ENCODE measurements around the gene KCNJ6. TPM values are rescaled to one million over a fixed set of nuclear protein-coding genes. Genes with fewer than 3 reads are reported as not detected.

KCNJ6 gene
- total RNA-seq, 1 experiment from 2014 or later = 0.05 TPM

DNA sequence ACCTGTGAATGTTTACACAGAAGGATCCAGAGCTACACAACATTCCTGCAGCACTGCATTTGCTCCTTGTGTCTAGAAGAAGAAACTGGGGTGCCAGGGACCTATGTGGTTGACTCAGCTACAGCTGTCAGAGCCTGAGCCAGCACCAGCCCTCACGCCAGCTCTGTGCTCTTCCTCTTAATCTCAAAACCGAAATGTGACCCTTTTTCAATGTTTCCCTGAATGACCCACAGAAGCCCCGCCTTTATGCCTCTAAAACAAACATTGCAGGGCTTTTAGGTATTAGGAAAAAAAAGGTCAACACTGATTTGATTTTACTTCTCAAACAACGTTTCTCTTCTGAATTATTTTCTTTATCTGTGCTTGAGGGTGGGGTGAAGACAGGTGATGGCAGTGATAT lies 289.2 kb downstream of the KCNJ6 start:
- intact Hi-C loops (cut with micrococcal nuclease; ENCODE audit: unreplicated experiment) = no loop called here
- Mint-ChIP-seq H3K9me3 (ENCODE audit: low read depth, unreplicated experiment) (peaks cover 3% of the 10 kb centered on the region), H3K27ac (ENCODE audit: unreplicated experiment) (peak overlapping the region; percentile 77), H3K27me3 (ENCODE audit: unreplicated experiment) (no peaks in the 10 kb centered on the region), H3K36me3 (ENCODE audit: insufficient read depth, unreplicated experiment) (no peaks in the 10 kb centered on the region), H3K4me1 (ENCODE audit: low read depth, unreplicated experiment) (peaks cover 24% of the 10 kb centered on the region), H3K4me3 (ENCODE audit: low read depth, unreplicated experiment) (no peak overlapping the region)
- DNase-seq = peak; percentile 8
- no TSS peak for BruUV-seq (replicated peaks)
- TF ChIP-seq, protein P1, sequence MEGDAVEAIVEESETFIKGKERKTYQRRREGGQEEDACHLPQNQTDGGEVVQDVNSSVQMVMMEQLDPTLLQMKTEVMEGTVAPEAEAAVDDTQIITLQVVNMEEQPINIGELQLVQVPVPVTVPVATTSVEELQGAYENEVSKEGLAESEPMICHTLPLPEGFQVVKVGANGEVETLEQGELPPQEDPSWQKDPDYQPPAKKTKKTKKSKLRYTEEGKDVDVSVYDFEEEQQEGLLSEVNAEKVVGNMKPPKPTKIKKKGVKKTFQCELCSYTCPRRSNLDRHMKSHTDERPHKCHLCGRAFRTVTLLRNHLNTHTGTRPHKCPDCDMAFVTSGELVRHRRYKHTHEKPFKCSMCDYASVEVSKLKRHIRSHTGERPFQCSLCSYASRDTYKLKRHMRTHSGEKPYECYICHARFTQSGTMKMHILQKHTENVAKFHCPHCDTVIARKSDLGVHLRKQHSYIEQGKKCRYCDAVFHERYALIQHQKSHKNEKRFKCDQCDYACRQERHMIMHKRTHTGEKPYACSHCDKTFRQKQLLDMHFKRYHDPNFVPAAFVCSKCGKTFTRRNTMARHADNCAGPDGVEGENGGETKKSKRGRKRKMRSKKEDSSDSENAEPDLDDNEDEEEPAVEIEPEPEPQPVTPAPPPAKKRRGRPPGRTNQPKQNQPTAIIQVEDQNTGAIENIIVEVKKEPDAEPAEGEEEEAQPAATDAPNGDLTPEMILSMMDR (IDR thresholded peaks at IDR 0.05; ENCODE audit: unreplicated experiment) = no peak
- CTCF ChIA-PET = interaction anchor here (2.1 kb wide), 1 partner anchor 63 kb away, joined by 5 read pairs; no protein-coding TSS in a partner anchor

DNA sequence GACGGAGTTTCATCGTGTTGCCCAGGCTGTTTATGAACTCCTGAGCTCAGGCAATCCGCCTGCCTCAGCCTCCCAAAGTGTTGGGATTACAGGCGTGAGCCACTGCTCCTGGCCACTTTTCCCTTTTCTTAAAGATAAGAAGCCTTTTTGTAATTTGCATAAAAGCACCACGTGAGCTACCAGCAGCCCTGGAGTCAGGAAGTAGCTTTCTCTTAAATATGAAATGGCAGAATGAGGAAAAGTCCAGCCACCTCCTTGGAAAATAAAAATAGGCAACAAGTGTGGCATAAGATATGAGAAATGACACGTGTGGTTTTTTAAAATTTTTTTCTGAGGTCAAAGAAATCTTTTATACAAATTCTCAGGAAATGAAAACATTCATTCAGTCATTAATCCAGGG lies 289.9 kb downstream of the KCNJ6 start:
- TF ChIP-seq, protein P1 (IDR thresholded peaks at IDR 0.05; ENCODE audit: unreplicated experiment) = no peak
- H3K9me3 Mint-ChIP-seq (ENCODE audit: low read depth, unreplicated experiment) = peaks cover 5% of the 10 kb centered on the region
- BruUV-seq (replicated peaks) = no TSS peak
- no peak overlapping the region for H3K27ac Mint-ChIP-seq (ENCODE audit: unreplicated experiment)
- no peak for DNase-seq
- no peak overlapping the region for H3K4me3 Mint-ChIP-seq (ENCODE audit: low read depth, unreplicated experiment)
- no peaks in the 10 kb centered on the region for H3K27me3 Mint-ChIP-seq (ENCODE audit: unreplicated experiment)
- H3K36me3 Mint-ChIP-seq (ENCODE audit: insufficient read depth, unreplicated experiment) = no peaks in the 10 kb centered on the region
- H3K4me1 Mint-ChIP-seq (ENCODE audit: low read depth, unreplicated experiment) = peaks cover 17% of the 10 kb centered on the region
- intact Hi-C loops (cut with micrococcal nuclease; ENCODE audit: unreplicated experiment) = no loop called here
- CTCF ChIA-PET = interaction anchor here (0.7 to 2.1 kb wide), 2 partner anchors 39 to 62 kb away, joined by 3 to 5 read pairs; no protein-coding TSS in a partner anchor

DNA sequence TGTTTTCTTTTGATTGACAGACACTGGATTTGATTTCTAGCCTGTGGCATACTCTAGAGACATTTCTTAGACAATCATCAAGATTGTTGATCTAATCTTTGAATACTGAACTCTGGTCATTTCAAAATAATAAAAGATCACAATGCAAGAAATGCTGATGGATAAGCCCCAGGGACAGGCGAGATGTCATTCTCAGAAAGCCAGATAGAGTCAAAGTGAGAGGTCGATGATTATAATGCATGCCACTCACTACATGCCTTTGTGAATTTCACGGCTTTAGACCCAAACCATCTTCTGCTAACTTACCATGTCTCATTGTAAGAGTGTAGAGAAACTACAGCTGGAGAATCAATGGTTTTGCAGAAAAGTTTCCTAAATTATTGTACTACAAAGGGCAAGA lies 292.6 kb downstream of the KCNJ6 start:
- Mint-ChIP-seq H3K27ac (ENCODE audit: unreplicated experiment) (no peak overlapping the region), H3K4me3 (ENCODE audit: low read depth, unreplicated experiment) (no peak overlapping the region), H3K36me3 (ENCODE audit: insufficient read depth, unreplicated experiment) (no peaks in the 10 kb centered on the region), H3K27me3 (ENCODE audit: unreplicated experiment) (no peaks in the 10 kb centered on the region), H3K9me3 (ENCODE audit: low read depth, unreplicated experiment) (peaks cover 5% of the 10 kb centered on the region), H3K4me1 (ENCODE audit: low read depth, unreplicated experiment) (peaks cover 9% of the 10 kb centered on the region)
- no peak for DNase-seq
- TF ChIP-seq, protein P1 (IDR thresholded peaks at IDR 0.05; ENCODE audit: unreplicated experiment) = no peak
- intact Hi-C loops (cut with micrococcal nuclease; ENCODE audit: unreplicated experiment) = no loop called here
- no TSS peak for BruUV-seq (replicated peaks)
- CTCF ChIA-PET = interaction anchor here (0.6 kb wide), 1 partner anchor 432 kb away, joined by 3 read pairs; no protein-coding TSS in a partner anchor

DNA sequence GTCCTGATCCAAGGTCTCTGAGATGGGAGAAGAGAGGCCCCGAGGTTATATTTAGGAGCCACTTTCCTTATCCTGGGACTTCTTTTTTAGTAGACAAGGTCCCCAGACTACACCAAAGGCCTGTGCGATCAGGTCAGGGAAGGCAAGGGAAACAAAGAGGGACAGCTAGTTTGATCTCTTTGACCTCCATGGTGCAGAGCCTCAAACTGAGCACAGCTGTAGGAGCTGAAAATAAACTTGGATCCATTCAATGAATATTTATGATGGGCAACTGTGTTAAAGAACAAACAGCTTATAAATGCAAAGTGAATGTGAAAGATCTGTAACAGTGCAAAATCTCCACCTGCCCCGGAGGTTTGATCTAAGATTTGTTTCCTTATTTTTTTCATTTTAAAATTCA lies 293.1 kb downstream of the KCNJ6 start:
- BruUV-seq (replicated peaks) = no TSS peak
- Mint-ChIP-seq H3K4me1 (ENCODE audit: low read depth, unreplicated experiment) (peaks cover 9% of the 10 kb centered on the region), H3K9me3 (ENCODE audit: low read depth, unreplicated experiment) (peaks cover 2% of the 10 kb centered on the region), H3K36me3 (ENCODE audit: insufficient read depth, unreplicated experiment) (no peaks in the 10 kb centered on the region), H3K27me3 (ENCODE audit: unreplicated experiment) (no peaks in the 10 kb centered on the region), H3K4me3 (ENCODE audit: low read depth, unreplicated experiment) (no peak overlapping the region), H3K27ac (ENCODE audit: unreplicated experiment) (no peak overlapping the region)
- DNase-seq = no peak
- intact Hi-C loops (cut with micrococcal nuclease; ENCODE audit: unreplicated experiment) = no loop called here
- TF ChIP-seq, protein P1 (IDR thresholded peaks at IDR 0.05; ENCODE audit: unreplicated experiment) = no peak
- CTCF ChIA-PET = no interaction called here
